OCI-LY7 (cell line): ENCODE results near the gene GNG12.

Experiments
- CTCF ChIP-seq: fragments of 200-600 bp; sonication (generic); conservative IDR thresholded peaks from 2 replicates; pipeline ENCODE4 v1.5.1; 2014; ENCODE audit warnings: mild to moderate bottlenecking, antibody characterized with exemption, low read length, moderate library complexity, mixed read lengths
- EZH2phosphoT487 ChIP-seq: fragments of 200-600 bp; sonication (generic); IDR thresholded peaks from 2 replicates; pipeline ENCODE4 v1.6.1; 2018; ENCODE audit warnings: low read depth, borderline replicate concordance, mild to moderate bottlenecking, mixed run types, antibody characterized with exemption, low read length, moderate library complexity, mixed read lengths

DNA sequence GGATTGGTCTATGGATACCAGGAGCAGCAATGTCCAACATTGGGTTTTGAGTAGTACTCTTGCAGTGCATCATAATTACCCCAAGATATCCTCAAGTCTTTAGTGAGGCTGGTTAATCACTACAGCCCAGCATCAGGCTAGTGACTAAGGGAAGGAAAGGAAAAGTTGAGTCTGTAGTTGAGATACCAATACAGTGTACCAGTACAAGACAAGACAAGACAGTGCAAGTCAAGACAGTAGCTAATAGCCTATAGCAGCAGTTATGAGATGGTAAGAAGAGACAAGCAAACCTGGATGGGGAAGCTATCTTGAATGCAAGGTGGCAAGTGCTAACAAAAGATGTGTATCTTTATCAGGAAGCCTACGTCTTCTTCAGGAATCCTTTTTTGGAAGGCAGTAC lies 13.3 kb upstream of the GNG12 start:
- no peak for TF ChIP-seq CTCF
- TF ChIP-seq EZH2phosphoT487, result no peak
